HCT116 (cell line): ENCODE measurements around the gene EEFSEC. TPM values are rescaled to one million over a fixed set of nuclear protein-coding genes. Genes with fewer than 3 reads are reported as not detected.

Source experiments
- ATAC-seq: fragments of 200-7000 bp; cut with Tn5 transposase; 2 replicates; pipeline ENCODE4 v1.9.1; 2020; ENCODE audit warnings: mild to moderate bottlenecking, moderate library complexity
- BruUV-seq: library from RNA; stranded (reverse); fragments of 400-500 nt; replicated peaks from 2 replicates; lab custom pipeline; 2021; lab: Mats Ljungman, UMichigan
- CTCF ChIA-PET: fragments of 300-600 bp; sonication (Branson Sonifier 250); formaldehyde crosslinking; loops from one replicate; lab custom pipeline; 2021; ENCODE audit warnings: antibody characterized with exemption; lab: Charles Lee
- POLR2A ChIA-PET: fragments of 300-600, 350-600 bp; sonication (Branson Sonifier 250); formaldehyde crosslinking; loops from one replicate; lab custom pipeline; 2021; ENCODE audit warnings: antibody characterized with exemption; lab: Charles Lee
- RAD21 ChIA-PET, 2 experiments: fragments of 300-600 bp; sonication (Branson Sonifier 250); formaldehyde crosslinking; loops; one replicate each; lab custom pipeline; 2023; ENCODE audit warnings: low total read pairs in 2 of 2; ENCODE audit not compliant: uncharacterized antibody in 2 of 2, unreplicated experiment in 2 of 2, low non-redundant PET in 1 of 2; lab: Charles Lee
- DNase-seq: peaks from one replicate; pipeline ENCODE4 v3.0.0-alpha.2; 2010; ENCODE audit warnings: low read depth, low spot score
- H2AFZ ChIP-seq: fragments of 200-600 bp; shearing (Covaris generic), sonication (generic); 2 replicates; pipeline ENCODE4 v1.6.1; 2017; ENCODE audit warnings: low read depth, mixed run types, mixed read lengths, antibody characterized with exemption, low read length; ENCODE audit not compliant: poor library complexity, severe bottlenecking
- H3K27ac ChIP-seq: 2 replicates; pipeline ENCODE4 v1.5.1; 2012; ENCODE audit warnings: low read depth, low read length
- H3K27me3 ChIP-seq: fragments of 200-600 bp; sonication (generic); 2 replicates; pipeline ENCODE4 v1.6.1; 2016; ENCODE audit warnings: mixed run types, low read length, mixed read lengths; ENCODE audit not compliant: insufficient read depth
- H3K36me3 ChIP-seq, 2 experiments: fragments of 200-500 bp in 1 of 2; fragments of 200-600 bp in 1 of 2; sonication (Bioruptor generic) in 1 of 2; sonication (generic) in 1 of 2; 2 replicates each; pipeline versions ENCODE4 v1.5.1 to v1.6.1; 2014 to 2016; ENCODE audit warnings: low read length in 2 of 2, inconsistent platforms in 1 of 2, mixed read lengths in 1 of 2, mixed run types in 1 of 2; ENCODE audit not compliant: insufficient read depth in 2 of 2, control insufficient read depth in 1 of 2
- H3K4me1 ChIP-seq, 2 experiments: fragments of 200-600 bp in 1 of 2; sonication (generic) in 1 of 2; 2 replicates each; pipeline versions ENCODE4 v1.5.1 to v1.6.1; 2012 to 2017; ENCODE audit warnings: low read length in 2 of 2, inconsistent platforms in 1 of 2, mild to moderate bottlenecking in 1 of 2, mixed read lengths in 1 of 2, mixed run types in 1 of 2, moderate library complexity in 1 of 2; ENCODE audit not compliant: insufficient read depth in 2 of 2, control insufficient read depth in 1 of 2
- H3K4me2 ChIP-seq: fragments of 200-600 bp; sonication (generic); 2 replicates; pipeline ENCODE4 v1.6.1; 2017; ENCODE audit warnings: mixed run types, low read length, mixed read lengths
- H3K4me3 ChIP-seq, 2 experiments: fragments of 200-600 bp in 1 of 2; sonication (generic) in 1 of 2; replicated peaks in 1 of 2; 2 replicates each; pipeline ENCODE4 v1.5.1; 2011 to 2016; ENCODE audit warnings: low read length in 2 of 2, control low read depth in 1 of 2, low read depth in 1 of 2, mild to moderate bottlenecking in 1 of 2, mixed read lengths in 1 of 2, mixed run types in 1 of 2
- H3K79me2 ChIP-seq: fragments of 200-600 bp; sonication (generic); 2 replicates; pipeline ENCODE4 v1.6.1; 2017; ENCODE audit warnings: mild to moderate bottlenecking, mixed run types, low read length, moderate library complexity, mixed read lengths; ENCODE audit not compliant: insufficient read depth
- H3K9ac ChIP-seq: fragments of 200-600 bp; sonication (generic); 2 replicates; pipeline ENCODE4 v1.6.1; 2016; ENCODE audit warnings: low read length, mixed read lengths
- H3K9me2 ChIP-seq: fragments of 200-600 bp; sonication (generic), shearing (Covaris generic); 2 replicates; pipeline ENCODE4 v1.6.1; 2017; ENCODE audit warnings: mixed run types, mild to moderate bottlenecking, moderate library complexity; ENCODE audit not compliant: insufficient read depth
- H3K9me3 ChIP-seq, 2 experiments: fragments of 200-500 bp in 1 of 2; fragments of 200-600 bp in 1 of 2; sonication (Bioruptor generic) in 1 of 2; sonication (generic) in 1 of 2; 2 replicates each; pipeline ENCODE4 v1.6.1; 2014 to 2017; ENCODE audit warnings: low read length in 2 of 2, mixed read lengths in 2 of 2, inconsistent platforms in 1 of 2, low read depth in 1 of 2, mild to moderate bottlenecking in 1 of 2, mixed run types in 1 of 2, moderate library complexity in 1 of 2; ENCODE audit not compliant: control insufficient read depth in 1 of 2, insufficient read depth in 1 of 2
- H4K20me1 ChIP-seq: fragments of 200-600 bp; sonication (generic), shearing (Covaris generic); 2 replicates; pipeline ENCODE4 v1.6.1; 2017; ENCODE audit warnings: mixed run types, mild to moderate bottlenecking, moderate library complexity; ENCODE audit not compliant: insufficient read depth
- ATF3 ChIP-seq: IDR thresholded peaks from 2 replicates; pipeline ENCODE4 v1.6.1; 2012
- CTCF ChIP-seq, 3 experiments: fragments of 200-600 bp in 1 of 3; sonication (generic) in 1 of 3; IDR thresholded peaks in 2 of 3; conservative IDR thresholded peaks in 1 of 3; 2 replicates each; pipeline ENCODE4 v1.5.1; 2012 to 2017; ENCODE audit warnings: low read depth in 2 of 3, low read length in 2 of 3, antibody characterized with exemption in 1 of 3, borderline replicate concordance in 1 of 3, control low read depth in 1 of 3, mild to moderate bottlenecking in 1 of 3, mixed read lengths in 1 of 3, mixed run types in 1 of 3, moderate library complexity in 1 of 3; ENCODE audit not compliant: insufficient read depth in 1 of 3
- EGR1 ChIP-seq: IDR thresholded peaks from 2 replicates; pipeline ENCODE4 v1.6.1; 2012; ENCODE audit warnings: low read depth
- EZH2 ChIP-seq: fragments of 200-600 bp; sonication (generic); IDR thresholded peaks from 2 replicates; pipeline ENCODE4 v1.6.1; 2017; ENCODE audit warnings: antibody characterized with exemption, mixed run types
- POLR2AphosphoS5 ChIP-seq: IDR thresholded peaks from 2 replicates; pipeline ENCODE4 v1.6.1; 2011; ENCODE audit warnings: mild to moderate bottlenecking, low read depth, low read length, moderate library complexity
- SIN3A ChIP-seq: IDR thresholded peaks from 2 replicates; pipeline ENCODE4 v1.6.1; 2012; ENCODE audit warnings: low read depth
- ZBTB33 ChIP-seq: IDR thresholded peaks from 2 replicates; pipeline ENCODE4 v1.6.1; 2011; ENCODE audit warnings: mild to moderate bottlenecking, low read length, moderate library complexity; ENCODE audit not compliant: insufficient replicate concordance; ENCODE audit errors: extremely low read depth
- ZFX ChIP-seq: fragments of 450-650 bp; IDR thresholded peaks from 2 replicates; pipeline ENCODE4 v1.6.1; 2017
- ZNF274 ChIP-seq: fragments of 200-500 bp; sonication (Bioruptor generic); IDR thresholded peaks from 2 replicates; pipeline ENCODE4 v1.6.1; 2014; ENCODE audit warnings: mild to moderate bottlenecking, low read depth, low read length, inconsistent platforms
- intact Hi-C: fragments of 100-400 bp; cut with micrococcal nuclease; formaldehyde crosslinking; loops from 2 replicates; pipeline ENCODE4 v1.10.0; 2022
- total RNA-seq: library from RNA; stranded (reverse); gene quantifications from one replicate; pipeline ENCODE4 v1.2.1, GENCODE V29; 2021; ENCODE audit not compliant: unreplicated experiment

EEFSEC gene
- total RNA-seq, 1 experiment from 2014 or later = 16.1 TPM

GRCh38 chr3:128262457-128262856, 109.2 kb downstream of the EEFSEC start:
- POLR2A ChIA-PET = no interaction called here
- no peaks in the 10 kb centered on the region for H3K4me1 ChIP-seq
- no peak for ATAC-seq
- H2AFZ ChIP-seq = no peak overlapping the region
- no TSS peak for BruUV-seq
- H3K4me2 ChIP-seq = no peak overlapping the region
- no peaks in the 10 kb centered on the region for H4K20me1 ChIP-seq
- H3K9me3 ChIP-seq = no peaks in the 10 kb centered on the region
- no peak overlapping the region for H3K27ac ChIP-seq
- no peaks in the 10 kb centered on the region for H3K79me2 ChIP-seq
- intact Hi-C loops = no loop called here
- no peaks in the 10 kb centered on the region for H3K36me3 ChIP-seq
- RAD21 ChIA-PET = no interaction called here
- H3K27me3 ChIP-seq = no peaks in the 10 kb centered on the region
- no peak overlapping the region for H3K4me3 ChIP-seq
- no peak for DNase-seq
- H3K9ac ChIP-seq = no peak overlapping the region
- no peaks in the 10 kb centered on the region for H3K9me2 ChIP-seq
- TF ChIP-seq ATF3 = no peak
- no peak for TF ChIP-seq ZFX
- no peak for TF ChIP-seq EGR1
- no peak for TF ChIP-seq SIN3A
- TF ChIP-seq ZNF274 = no peak
- no peak for TF ChIP-seq ZBTB33
- TF ChIP-seq CTCF (IDR thresholded peaks at IDR 0.05 in 2 of 3, conservative IDR thresholded peaks at IDR 0.05 in 1 of 3; ENCODE audit: borderline replicate concordance in 1 of 3, insufficient read depth in 1 of 3, low read depth in 2 of 3, low read length in 2 of 3) = no peak
- TF ChIP-seq EZH2 = no peak
- no peak for TF ChIP-seq POLR2AphosphoS5
- CTCF ChIA-PET = no interaction called here
